RWPE2 (cell line): Measurements from ENCODE around the gene NIPAL4.

Experiments used
- ATAC-seq: fragments of 200-7000 bp; cut with Tn5 transposase; 3 replicates; pipeline ENCODE4 v1.9.1; 2021; ENCODE audit warnings: low read depth
- DNase-seq: peaks from one replicate; pipeline ENCODE4 v3.0.0-alpha.2; 2020; ENCODE audit warnings: low spot score
- H3K27ac ChIP-seq: fragments of 450-650 bp; 2 replicates; pipeline ENCODE4 v1.5.1; 2017; ENCODE audit warnings: mild to moderate bottlenecking; ENCODE audit not compliant: poor library complexity, severe bottlenecking
- H3K27me3 ChIP-seq: fragments of 250-450 bp; sonication (Bioruptor Pico); 2 replicates; pipeline ENCODE4 v1.5.1; 2021; ENCODE audit warnings: mild to moderate bottlenecking, moderate library complexity; ENCODE audit not compliant: insufficient read depth, poor library complexity, severe bottlenecking
- H3K36me3 ChIP-seq: fragments of 250-450 bp; sonication (Bioruptor Pico); 2 replicates; pipeline ENCODE4 v1.5.1; 2020; ENCODE audit warnings: low read depth, mild to moderate bottlenecking, moderate library complexity
- H3K4me1 ChIP-seq: fragments of 250-450 bp; sonication (Bioruptor Pico); 2 replicates; pipeline ENCODE4 v1.5.1; 2021; ENCODE audit warnings: mild to moderate bottlenecking, moderate library complexity; ENCODE audit not compliant: insufficient read depth, poor library complexity, severe bottlenecking
- H3K4me3 ChIP-seq: fragments of 250-450 bp; sonication (Bioruptor Pico); 2 replicates; pipeline ENCODE4 v1.5.1; 2021; ENCODE audit warnings: mild to moderate bottlenecking, moderate library complexity; ENCODE audit not compliant: severe bottlenecking
- H3K9me3 ChIP-seq: fragments of 250-450 bp; sonication (Bioruptor Pico); 2 replicates; pipeline ENCODE4 v1.5.1; 2021; ENCODE audit warnings: mild to moderate bottlenecking, moderate library complexity; ENCODE audit not compliant: severe bottlenecking
- CTCF ChIP-seq: fragments of 450-650 bp; IDR thresholded peaks from one replicate; pipeline ENCODE4 v1.5.1; 2017; ENCODE audit warnings: mild to moderate bottlenecking, moderate library complexity; ENCODE audit not compliant: poor library complexity, severe bottlenecking

NIPAL4 gene

GRCh38 chr5:157485340-157485739, 25.3 kb downstream of the NIPAL4 start:
- Histone ChIP-seq H3K4me3 (no peak overlapping the region), H3K4me1 (no peaks in the 10 kb centered on the region), H3K36me3 (peaks cover 5% of the 10 kb centered on the region), H3K27me3 (no peaks in the 10 kb centered on the region), H3K9me3 (no peaks in the 10 kb centered on the region), H3K27ac (no peak overlapping the region)
- ATAC-seq (no peak), DNase-seq (no peak)
- no peak for TF ChIP-seq CTCF

GRCh38 chr5:157485811-157486210, 25.8 kb downstream of the NIPAL4 start:
- DNase-seq, result no peak
- no peaks in the 10 kb centered on the region for H3K27me3 ChIP-seq
- no peaks in the 10 kb centered on the region for H3K9me3 ChIP-seq
- peaks cover 7% of the 10 kb centered on the region for H3K36me3 ChIP-seq
- no peaks in the 10 kb centered on the region for H3K4me1 ChIP-seq
- no peak overlapping the region for H3K4me3 ChIP-seq
- H3K27ac ChIP-seq, result no peak overlapping the region
- ATAC-seq, result no peak
- TF ChIP-seq CTCF, result no peak

- no peak overlapping the region for H3K4me3 ChIP-seq
- ATAC-seq (no peak), DNase-seq (peak; percentile 29)
- peaks cover 7% of the 10 kb centered on the region for H3K36me3 ChIP-seq
- H3K27ac ChIP-seq, result no peak overlapping the region
- H3K4me1 ChIP-seq, result no peaks in the 10 kb centered on the region
- TF ChIP-seq CTCF, result no peak
- H3K9me3 ChIP-seq, result no peaks in the 10 kb centered on the region
- H3K27me3 ChIP-seq, result no peaks in the 10 kb centered on the region
Observed at GRCh38 chr5:157486221-157486681, 26.2 kb downstream of the NIPAL4 start.

- peaks cover 7% of the 10 kb centered on the region for H3K36me3 ChIP-seq
- DNase-seq, result no peak
- H3K4me3 ChIP-seq, result no peak overlapping the region
Observed at GRCh38 chr5:157486861-157487260, 26.8 kb downstream of the NIPAL4 start.

More at GRCh38 chr5:157486861-157487260, 26.8 kb downstream of the NIPAL4 start:
- Histone ChIP-seq H3K27ac (no peak overlapping the region), H3K9me3 (no peaks in the 10 kb centered on the region), H3K4me1 (no peaks in the 10 kb centered on the region), H3K27me3 (no peaks in the 10 kb centered on the region)
- no peak for ATAC-seq
- no peak for TF ChIP-seq CTCF
